Left hindlimb (tissue), 1 donor: ENCODE data around the gene CWC22.
"Not testable (repeated sequence)": the region's sequence is repeated elsewhere in the genome, so short reads cannot be mapped to it uniquely, and the experiment has no call there.

Experiments used
- DNase-seq: peaks from one replicate; pipeline ENCODE4 v3.0.0-alpha.2; 2018

The CWC22 gene

GRCh38 chr2:180002198-180002770, 4.8 kb downstream of the CWC22 start:
- DNase-seq, result no peak

DNA sequence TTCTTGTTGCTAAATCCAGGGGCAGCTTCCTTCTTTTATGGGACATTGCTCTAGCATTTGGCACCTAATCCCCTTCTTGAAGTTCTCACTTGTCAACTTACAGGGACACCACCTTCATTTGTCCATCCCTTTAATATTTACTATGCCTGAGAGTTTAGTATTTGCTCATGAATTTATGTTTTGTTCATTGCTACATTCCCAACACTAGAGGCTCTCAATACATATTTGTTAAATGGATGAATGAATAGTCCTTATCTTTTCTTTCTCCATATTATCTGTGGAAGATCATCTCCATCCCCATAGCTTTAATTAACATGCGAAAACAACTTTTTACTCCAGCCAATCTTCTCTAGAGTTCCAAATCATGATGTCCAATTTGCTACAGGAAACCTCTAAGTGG, 5.4 kb downstream of the CWC22 start:
- no peak for DNase-seq

DNA sequence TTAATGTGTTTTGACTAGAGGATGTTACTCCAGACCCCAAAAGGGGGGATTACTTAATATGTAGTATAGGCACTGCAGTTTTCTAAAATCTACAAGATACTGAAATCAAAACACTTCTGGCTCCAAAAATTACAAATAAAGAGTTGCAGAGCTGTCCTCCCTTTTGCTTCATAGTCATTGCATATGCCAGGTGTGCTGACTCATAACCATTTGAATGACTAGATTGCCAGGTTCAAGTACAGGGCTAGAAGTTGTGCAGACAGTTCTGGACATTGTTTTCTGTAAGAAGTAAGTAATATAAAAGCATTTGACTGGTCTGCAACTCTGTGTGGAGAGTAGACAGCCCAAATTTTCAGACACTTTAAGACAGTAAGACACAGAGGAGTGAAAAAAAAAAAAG, 6.7 kb downstream of the CWC22 start:
- DNase-seq, result no peak

DNA sequence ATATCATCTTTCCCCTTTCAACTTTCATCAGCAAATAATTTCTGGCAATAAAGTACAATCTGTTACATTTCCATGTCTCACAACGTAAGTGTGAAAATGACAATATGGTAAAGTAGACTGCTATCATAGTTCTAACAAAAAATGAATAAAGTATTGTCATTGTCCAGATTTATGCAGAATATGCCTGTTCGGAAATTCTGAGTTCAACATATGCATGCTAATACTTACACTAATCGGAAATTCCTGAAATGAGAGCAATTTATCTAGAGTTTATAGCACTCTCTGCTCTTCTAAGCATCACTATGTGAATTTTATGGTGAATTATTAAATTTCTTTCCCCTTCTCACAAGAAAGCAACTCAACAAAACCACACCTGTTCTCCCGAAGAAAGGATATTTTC, 8.1 kb downstream of the CWC22 start:
- no peak for DNase-seq

- DNase-seq, result no peak
Observed at GRCh38 chr2:179995741-179996515, 11.2 kb downstream of the CWC22 start.

GRCh38 chr2:179991344-179991743, 15.8 kb downstream of the CWC22 start:
- no peak for DNase-seq

DNA sequence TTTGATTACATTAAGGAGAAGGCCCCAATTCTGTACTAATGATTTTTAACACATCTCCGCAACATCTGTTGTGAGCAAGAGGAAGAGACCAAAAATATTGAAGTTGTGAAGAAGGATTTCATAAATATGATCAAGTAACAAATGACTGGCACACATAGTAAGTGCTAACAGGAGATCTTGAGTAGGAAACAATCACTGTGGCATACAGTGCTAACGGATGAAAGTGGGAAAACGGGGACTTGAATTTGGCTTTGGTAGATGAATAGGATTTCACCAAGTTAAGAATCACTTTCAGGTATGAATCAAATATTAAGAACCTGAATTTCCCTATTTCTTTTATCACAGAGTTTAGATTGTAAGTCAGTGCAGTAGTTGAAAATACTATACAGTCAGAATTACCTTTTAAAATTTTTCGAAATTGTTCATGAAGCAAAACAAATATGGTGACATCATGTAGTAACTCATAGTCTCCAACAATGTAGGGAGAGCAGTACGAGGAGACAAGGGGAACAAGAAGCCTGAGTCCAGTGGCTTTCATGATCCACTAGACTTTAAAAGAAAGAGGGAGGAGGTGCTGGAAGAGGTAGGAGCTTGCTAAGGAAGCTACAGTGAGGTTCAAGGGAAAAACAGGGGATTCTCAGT, 16.3 kb downstream of the CWC22 start:
- DNase-seq, result no peak

DNA sequence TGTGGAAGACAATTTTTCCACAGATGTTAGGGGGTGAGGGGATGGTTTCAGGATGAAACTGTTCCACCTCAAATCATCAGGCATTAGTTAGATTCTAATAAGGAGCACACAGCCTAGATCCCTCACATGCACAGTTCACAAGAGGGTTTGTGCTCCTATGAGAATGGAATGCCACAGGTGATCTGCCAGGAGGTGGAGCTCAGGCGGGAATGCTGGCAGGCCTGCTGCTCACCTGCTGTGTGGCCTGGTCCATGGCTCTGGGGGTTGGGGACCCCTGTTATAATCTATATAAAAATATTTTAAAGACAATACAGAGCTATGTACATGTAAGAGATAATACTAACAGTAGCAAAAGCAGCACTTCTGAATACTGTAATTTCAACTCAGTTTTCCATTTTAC, 19.2 kb downstream of the CWC22 start:
- no peak for DNase-seq

DNA sequence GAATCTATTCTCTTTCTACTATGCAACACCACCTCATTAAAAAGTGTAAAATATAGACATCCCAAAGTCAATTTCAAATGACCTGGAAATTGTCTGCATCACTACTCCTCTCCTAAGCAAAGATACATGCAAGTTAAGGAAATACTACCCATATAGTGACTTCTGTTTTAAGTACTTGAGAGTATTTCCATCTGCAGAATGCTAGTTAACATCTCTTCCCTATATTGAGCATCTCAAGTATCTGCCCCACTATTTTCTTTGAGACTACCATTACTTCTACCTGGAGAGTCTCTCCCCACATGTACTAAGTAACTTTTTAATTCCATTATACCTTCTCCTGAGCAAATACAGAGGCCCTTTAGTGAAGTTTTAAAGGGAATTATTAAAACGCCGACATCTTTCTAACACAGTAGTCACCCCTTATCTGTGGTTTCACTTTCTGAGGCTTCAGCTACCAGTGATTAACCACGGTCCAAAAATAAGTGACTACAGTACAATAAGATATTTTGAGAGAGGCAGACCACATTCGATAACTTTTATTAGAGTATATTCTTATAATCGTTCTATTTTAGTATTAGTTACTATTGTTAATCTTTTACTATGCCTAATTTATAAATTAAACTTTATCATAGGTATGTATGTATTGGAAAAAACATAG, 21.8 kb downstream of the CWC22 start:
- DNase-seq, result no peak

- DNase-seq, result no peak
Observed at GRCh38 chr2:179983250-179983932, 23.7 kb downstream of the CWC22 start.

GRCh38 chr2:179981085-179981484, 26.0 kb downstream of the CWC22 start:
- no peak for DNase-seq

GRCh38 chr2:179974761-179975160, 32.3 kb downstream of the CWC22 start:
- no peak for DNase-seq

- DNase-seq, result no peak
Observed at GRCh38 chr2:179966778-179967394, 40.2 kb downstream of the CWC22 start.

DNA sequence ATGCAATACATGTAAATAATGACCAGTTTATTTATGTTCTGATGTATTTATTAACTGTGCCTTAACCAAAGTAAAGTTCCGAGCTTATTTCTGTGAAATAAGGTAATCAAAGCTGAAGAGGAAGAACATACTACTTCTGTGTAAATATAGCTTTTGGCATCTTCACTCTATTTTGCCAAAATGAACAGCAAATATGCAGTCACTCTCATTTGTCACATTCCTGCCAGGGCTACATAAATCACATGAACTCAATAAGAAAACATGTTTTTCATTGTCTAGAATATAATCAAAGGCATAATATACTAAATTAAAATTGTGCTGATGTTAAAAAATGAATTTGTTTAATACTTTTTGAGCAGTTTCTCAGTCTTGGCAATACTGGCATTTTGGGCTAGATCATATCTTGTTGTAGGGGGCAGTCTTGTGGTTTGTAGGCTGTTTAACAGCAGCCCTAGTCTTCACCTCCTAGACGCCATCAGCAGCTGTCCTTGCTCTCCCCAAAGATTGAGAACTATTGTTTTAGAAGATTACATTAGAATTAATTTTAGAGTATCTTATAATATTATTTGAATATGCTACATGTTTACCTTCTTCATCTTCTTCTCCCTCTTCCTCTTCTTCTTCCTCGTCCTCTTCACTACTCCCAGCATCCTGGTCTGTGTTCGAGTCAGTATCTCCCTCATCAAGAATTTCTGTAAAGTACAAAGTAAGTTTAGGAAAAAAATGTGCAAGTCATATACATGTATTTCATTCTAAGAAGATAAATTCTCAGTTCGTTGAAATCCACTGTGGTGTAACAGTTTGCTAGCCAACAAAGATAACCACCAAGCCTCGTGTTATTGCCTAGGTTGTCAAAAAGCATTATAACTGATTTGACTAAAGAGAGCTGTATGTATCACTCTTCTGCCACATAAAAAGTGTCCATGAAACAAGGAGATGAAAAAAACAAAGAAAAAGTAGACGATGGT, 41.5 kb downstream of the CWC22 start:
- no peak for DNase-seq

DNA sequence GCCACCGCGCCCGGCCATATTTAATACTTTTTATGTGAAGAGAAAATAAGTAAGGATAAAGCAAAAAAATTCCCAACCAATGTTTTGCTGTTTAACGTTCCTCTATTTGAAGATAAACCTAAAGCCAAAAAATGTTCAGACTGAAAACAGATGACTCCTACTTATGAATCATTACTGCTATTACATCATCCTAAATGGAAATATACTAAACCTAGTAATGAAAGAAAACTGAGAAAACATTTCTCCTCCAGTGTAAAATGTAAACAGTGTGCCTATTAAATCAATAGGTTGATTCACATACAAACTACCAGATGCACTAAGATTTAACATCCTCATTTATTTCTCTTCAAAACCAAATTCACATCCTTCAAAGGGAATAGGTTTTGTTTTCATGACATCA, 43.5 kb downstream of the CWC22 start:
- no peak for DNase-seq

DNA sequence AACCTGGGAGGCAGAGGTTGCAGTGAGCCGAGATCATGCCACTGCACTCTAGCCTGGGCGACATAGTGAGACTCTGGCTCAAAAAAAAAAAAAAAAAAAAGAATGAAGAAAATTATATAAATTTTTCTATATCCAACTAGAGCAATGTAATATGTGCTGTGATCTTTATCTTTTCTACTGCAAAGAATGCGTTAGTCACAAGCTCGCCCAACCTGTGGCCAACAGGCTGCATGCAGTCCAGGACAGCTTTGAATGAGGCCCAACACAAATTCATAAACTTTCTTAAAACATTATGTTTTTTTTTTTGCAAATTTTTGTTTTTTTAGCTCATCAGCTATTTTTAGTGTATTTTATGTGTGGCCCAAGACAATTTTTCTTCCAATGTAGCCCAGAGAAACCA, 48.8 kb downstream of the CWC22 start:
- DNase-seq, result not testable (repeated sequence)

DNA sequence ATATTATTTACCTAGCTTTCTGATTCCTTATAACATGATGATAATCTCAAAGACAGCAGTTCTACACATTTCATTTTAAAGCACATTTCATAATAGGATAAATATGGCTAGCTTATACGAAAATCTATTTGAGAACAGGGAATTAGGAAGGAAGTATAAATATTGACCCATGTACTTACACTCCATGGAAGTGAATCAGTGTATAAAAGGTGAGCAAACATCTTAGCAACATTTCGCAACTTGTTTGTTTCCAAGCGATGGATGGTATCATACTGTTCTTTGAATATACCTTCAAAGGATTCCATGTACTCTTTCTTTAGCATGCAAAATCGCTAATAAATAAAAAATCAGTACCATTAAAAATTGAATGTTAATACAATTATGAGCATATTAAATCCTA, 53.1 kb downstream of the CWC22 start:
- no peak for DNase-seq

DNA sequence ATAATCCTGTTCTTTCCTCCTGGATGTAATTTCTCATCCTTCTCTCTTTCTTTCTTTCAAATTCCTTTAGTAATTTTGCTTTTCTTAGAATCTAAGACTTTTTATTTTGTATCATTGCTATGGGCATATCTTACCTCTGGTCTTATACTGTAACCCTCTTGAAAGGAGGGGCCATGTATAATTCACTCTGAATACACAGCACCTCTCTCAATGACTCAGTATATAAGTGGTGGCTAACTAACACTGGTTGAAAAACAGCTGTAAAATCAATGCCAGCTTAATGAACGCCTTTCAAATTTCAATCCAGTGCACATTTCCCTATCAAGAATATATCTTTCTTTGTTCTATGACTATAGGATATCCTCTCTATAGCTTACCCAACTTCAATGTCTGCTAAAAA, 53.7 kb downstream of the CWC22 start:
- DNase-seq, result no peak

- DNase-seq, result no peak
Observed at GRCh38 chr2:179952658-179953057, 54.4 kb downstream of the CWC22 start.

- DNase-seq, result no peak
Observed at GRCh38 chr2:179951680-179952079, 55.4 kb downstream of the CWC22 start.

DNA sequence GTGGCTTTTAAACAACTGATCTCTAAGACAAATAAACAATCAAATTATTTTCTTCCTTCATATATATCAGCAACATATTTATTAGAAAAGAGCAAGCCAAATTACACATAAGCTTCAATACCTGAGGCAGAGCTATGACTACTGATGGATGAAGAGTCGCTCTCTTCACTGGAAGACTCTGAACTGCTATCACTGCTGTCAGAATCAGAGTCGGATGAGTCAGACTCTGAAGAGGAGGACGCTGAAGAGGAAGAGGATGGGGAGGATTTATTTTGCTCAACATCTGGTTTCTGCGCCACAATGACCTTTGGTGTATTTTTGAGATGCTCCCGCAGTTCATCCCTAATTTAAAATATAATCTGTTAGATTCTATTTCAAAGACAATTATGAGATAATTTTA, 56.7 kb downstream of the CWC22 start:
- no peak for DNase-seq

DNA sequence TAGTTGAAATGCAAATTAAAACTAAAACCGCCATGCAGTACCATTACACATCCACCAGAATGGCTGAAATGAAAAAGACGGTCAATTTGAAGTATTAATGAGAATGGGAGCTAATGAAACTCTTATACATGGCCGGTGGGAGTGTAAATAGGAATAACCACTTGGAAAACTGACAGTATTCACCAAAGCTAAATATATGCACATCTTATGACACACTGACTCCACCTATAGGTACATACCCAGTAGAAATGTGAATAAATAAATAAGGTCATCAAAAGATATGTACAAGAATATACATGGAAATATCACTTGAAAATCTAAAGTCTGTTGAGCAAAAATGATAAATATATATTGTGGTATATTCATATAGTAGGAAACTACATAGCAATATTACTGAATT, 57.7 kb downstream of the CWC22 start:
- DNase-seq, result no peak
